HG03196 (cell line): Measurements from ENCODE around the gene FOXQ1.

Experiments used
- ATAC-seq: cut with Tn5 transposase; IDR thresholded peaks from one replicate; pipeline ENCODE4 v1.9.1; 2021; ENCODE audit not compliant: unreplicated experiment

Gene FOXQ1, protein sequence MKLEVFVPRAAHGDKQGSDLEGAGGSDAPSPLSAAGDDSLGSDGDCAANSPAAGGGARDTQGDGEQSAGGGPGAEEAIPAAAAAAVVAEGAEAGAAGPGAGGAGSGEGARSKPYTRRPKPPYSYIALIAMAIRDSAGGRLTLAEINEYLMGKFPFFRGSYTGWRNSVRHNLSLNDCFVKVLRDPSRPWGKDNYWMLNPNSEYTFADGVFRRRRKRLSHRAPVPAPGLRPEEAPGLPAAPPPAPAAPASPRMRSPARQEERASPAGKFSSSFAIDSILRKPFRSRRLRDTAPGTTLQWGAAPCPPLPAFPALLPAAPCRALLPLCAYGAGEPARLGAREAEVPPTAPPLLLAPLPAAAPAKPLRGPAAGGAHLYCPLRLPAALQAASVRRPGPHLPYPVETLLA

DNA sequence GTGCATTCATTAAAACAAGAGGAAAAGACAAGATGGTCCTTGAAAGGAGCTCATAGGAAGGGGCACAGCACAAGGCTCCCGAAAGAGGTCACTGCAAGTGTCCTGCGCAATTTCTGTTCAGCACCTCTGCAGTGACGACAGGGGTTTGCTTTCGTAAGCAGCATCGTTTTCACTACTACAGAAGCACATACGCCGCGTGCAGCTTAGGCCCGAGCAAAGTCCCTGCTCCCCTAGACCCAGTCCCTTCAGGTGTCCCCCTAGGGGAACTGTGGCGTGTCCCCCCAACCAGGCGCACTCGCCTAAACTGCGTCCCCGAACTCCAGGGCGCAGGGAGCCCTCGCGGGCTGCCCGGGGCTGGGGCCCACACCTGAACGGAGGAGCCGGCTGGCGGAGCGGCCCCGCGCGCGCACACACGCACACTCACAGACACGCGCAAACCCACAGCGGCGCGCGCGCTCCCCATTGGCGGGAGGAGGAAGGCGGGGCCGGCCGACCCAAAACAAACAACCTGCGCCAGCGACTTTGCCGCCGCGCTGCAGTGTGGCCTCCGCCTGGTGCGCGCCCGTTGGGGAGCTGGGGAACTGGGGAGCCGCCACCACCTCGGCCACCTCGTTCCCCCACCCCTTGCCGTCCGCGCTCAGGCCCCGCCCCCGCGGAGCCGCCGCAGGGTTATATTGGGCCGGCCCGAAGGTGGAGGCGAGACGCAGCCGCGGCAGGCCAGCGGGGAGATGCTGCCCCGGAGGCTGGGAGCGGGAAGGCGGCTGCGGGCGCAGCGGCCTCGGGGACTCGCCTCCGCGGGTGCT lies at the start of gene FOXQ1:
Gene FOXQ1 (plus strand): TSS at position 699 of the 803 bp plus-strand sequence. CDS start 607 bp downstream, outside the sequence.
- no peak for ATAC-seq

DNA sequence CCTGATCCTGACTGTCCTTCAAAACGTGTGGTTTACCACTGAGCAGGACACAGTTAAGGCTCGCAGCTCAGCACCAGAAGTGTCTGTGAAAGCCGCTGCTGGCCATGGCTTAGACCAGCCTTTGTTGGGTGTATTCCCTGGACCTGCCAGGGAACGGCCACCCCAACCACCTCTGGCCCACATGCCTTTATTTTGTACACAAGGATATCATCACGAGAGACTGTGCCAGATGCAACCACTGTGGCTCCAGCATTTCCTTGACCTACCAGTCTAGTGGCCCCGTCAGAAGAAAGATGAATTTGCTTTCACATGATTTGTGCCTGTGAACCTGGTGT lies 49.2 kb upstream of the FOXQ1 start:
- ATAC-seq, result no peak

DNA sequence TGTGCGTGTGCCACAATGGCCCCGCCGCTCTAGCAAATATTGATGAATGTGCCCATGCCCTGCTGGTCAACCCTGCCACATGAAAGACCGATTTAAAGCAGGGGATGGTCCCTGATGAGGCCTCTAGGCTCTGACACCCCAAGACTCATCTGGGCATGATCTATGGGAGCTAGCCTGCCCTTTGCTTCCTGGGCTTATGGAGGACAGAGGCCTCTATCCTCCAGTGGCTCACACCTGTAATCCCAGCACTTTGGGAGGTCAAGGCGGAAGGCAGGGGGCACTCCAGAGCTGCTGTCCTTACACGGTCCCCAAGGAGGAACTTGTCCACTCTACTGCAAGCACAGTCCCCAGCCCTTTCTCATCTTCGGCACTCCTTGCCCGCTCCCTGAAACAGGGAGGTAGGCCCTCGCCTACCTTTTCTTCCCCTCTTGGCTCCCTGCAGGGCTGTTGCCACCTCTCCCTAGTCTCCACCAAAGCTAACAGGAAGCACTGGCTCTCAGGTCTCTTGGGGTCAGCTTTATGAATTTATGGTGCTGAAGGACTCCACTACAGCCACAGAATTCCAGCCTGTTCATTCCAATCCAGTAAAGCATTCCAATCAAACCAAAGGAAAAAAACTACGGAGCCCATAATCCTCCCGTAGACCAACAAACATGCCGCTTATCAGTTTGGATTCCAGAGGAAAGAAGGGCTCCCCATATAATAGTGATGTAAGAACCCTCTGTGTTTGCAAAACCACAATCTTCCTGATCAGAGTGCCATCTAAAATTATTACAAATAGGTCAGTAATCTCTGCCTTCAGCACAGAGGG lies 48.7 kb upstream of the FOXQ1 start:
- ATAC-seq, result no peak

DNA sequence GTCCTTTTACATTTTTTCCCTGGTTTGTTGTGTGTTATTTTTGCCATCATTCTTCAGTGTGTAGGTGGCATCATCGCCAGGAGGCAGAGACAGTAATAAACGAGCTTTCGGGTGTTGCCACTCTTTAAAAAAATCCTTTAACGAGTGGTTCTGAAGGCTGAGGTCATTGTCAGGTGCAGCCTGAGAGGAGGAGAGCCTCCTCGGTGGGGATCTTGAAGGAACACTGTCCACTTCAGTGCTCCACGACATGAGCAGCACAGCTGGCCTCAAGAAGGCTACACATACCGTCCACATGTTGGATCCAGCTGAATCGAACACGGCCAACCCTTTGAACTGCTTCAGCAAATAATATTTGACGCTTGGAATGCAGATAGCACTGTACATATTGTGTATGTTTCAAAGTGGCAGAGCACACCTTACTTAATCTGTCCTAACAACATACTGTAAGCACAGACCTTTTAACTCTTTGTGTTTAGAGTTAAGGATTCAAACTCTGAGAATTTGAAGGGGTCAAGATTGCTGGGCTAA lies 48.0 kb upstream of the FOXQ1 start:
- ATAC-seq, result no peak

DNA sequence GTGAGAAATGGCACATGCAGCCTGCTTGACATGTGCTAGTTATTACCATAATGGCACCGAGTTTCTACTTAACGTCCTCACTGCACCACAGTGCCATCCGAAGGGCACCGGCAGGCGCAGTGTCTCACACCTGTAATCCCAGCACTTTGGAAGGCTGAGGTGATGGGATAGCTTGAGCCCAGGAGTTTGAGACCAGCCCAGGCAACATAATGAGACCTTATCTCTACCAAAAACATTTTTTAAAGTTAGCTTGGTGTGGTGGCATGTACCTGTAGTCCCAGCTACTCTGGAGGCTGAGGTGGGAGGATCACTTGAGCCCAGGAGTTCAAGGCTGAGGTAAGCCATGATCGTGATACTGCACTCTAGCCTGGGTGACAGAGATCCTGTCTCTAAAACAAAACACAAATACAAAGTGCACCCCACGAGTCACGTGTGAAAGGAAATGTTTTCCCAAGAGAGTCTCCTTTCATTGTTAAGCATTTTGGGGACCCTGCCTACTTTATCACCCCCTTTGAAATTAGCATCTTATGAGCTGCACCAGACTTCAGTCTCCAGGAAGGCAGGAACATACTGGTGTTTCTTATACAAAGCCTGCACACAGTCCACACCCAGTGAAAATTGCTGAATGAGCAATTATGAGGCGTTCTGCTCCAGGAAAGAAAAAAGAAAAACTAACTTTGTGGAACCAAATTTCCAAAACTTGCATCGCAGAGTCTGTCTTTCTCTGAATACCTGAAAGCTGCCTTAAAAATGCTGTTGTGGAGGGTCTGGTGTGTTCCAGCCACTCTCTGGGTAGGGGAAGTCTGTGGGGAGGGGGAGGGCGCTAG lies 47.1 kb upstream of the FOXQ1 start:
- ATAC-seq, result no peak

DNA sequence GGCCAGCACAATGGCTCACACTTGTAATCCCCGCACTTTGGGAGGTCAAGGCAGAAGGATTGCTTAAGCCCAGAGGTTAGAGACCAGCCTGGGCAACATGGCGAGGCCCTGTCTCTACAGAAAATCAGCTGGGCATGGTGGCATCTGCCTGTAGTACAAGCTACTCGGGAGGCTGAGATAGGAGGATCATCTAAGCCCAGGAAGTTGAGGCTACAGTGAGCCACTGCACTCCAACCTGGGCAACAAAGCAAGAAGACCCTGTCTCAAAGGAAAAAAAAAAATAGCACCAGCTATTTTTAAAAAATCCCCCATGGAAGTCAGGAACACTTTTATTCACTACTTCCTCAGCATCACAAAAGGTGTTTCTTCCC lies 45.2 kb upstream of the FOXQ1 start:
- ATAC-seq, result no peak

DNA sequence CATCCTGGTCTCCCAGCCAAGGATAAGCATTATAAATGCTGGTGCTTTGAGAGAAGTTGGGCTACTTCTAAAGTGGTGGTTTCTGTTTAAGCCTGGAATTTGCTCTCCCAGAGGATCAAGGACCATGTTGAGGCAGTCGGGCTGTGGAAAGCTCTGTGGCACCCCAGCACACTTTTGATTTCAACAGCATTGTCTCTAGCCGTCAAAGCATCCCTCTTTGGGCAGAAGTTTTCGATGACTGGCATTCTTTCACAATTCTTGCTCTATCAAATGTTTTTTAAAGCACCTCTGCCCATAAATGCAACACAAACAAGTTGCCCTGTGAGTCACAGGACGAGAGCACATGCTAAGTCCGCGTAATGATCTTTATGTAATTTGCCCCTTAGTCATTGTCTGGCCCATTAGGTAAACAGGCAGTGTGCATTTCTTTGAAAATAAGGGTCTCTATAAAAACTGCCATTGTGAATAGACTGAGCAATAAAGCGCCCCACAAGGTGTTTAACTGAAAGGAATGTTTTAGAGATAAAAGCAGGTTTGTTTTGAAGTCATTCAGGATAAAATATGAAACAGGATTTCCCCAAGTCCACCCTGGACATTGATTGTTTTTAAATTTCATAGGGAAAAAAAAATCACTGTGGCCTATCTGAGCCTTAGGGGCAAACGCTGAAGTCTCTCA lies 44.7 kb upstream of the FOXQ1 start:
- ATAC-seq, result no peak

DNA sequence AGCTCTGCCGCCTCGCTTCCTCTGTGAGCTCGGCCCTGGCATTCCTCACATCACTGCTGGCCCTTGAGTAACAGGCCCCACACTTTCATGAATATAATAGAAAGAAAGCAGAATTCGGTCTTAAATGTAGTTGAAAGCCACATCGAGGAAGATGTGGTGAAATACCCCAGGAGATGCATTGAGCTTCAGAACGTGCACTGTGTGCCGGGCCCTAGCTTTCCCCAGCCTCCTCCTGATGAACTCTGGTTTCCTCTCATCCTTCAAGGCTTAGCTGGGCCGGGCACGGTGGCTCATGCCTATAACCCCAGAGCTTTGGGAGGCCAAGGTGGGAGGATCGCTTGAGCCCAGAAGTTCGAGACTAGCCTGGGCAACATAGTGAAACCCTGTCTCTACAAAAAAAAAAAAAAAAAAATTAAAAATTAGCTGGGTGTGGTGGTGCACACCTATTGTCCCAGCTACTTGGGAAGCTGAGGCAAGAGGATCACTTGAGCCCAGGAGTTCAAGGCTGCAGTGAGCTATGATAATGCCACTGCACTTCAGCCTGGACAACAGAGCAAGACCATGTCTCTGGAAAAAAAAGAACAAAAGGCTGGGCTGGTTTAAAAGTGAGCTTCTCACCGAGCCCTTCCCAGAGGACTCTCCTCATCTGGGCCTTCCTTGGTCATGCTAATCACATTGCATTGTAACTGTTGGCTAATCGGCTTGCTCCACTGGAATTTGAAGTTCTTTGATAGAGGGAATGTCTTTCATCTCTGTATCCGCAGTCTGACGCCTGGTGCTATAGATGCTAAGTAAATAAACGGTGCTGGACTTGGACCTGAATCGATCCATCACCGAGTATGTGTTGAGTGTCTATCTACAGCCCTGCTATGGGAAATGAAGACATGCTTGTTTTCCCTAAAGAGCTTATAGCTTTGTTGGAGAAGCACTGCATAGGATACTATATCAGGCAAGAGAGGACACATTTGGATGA lies 43.8 kb upstream of the FOXQ1 start:
- no peak for ATAC-seq

DNA sequence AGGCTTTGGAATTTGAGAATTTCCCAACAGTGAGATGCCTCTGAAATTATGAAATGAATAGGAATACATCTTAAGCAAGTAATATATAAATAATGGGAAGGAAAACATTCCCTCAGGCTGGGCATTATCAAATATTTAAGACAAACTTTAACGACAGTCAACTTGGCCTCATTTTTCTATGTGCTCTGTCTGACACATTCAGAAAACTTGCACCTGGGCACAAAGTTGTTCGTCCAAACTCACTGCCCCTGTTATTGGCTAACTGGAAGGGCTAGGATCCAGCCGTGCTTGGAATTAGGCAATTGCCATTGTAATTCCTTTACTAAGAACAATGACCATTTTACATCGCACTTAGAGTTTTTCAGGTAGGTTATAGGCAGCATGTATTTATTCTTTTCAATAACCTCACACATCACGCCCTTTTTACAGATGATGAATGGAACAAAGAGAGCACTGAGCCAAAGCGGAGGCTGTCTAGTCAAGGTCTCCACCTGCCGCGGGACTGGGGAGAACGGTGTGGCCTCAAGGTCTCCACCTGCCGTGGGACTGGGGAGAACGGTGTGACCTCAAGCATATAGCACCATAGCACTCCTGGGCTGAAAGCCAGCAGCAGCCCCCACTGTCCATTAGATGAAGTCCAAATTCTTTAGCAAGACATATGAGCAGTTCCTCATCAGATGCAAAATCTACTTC lies 40.7 kb upstream of the FOXQ1 start:
- ATAC-seq, result no peak

DNA sequence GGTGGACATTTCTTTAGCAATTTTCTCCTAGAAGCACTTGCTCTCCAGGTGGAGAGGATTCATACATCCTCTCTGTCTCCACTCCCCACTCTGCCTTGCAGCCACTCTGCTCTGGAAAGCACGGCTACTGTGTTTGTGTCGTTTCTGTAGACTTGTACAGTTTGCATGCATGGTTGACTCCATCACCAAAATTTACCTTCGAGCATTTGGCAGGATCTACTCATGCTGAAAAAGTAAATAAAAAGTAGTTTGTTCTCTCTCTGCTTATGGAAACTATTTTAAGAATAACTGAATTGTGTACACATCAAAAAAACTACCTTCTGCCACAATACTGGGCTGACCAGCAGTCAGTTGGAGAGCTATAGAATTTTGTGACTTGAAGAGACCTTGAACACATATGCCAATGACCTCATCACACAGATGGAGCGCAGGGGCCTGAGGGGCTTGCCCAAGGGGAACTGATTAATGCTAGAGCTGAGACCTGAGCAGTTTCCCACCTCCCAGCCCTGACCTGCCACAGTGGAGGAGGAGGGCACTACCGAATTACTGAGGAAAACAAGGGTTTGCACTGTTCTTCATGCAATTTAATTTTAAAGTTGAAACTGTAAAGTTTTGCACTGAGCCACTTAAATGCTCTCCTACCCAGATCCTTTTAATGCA lies 33.7 kb upstream of the FOXQ1 start:
- ATAC-seq, result no peak

DNA sequence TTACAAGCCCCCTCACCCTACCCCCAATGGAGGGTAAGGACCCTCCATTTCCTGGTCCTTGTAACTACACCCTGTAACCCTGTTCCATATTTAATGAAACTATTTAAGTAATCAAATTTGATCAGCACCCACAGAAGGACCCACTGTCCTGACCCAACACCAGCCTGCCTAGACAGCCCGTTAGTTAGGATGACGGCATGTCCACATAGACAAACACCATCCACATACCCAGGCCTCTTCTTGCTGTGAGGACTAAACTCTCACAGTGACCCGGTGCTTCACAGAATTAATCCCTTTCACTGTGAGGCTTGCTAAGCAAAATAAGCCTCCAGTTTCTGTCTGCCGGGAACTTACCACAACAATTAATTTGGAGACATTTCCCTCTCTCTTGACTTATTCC lies 32.8 kb upstream of the FOXQ1 start:
- no peak for ATAC-seq

DNA sequence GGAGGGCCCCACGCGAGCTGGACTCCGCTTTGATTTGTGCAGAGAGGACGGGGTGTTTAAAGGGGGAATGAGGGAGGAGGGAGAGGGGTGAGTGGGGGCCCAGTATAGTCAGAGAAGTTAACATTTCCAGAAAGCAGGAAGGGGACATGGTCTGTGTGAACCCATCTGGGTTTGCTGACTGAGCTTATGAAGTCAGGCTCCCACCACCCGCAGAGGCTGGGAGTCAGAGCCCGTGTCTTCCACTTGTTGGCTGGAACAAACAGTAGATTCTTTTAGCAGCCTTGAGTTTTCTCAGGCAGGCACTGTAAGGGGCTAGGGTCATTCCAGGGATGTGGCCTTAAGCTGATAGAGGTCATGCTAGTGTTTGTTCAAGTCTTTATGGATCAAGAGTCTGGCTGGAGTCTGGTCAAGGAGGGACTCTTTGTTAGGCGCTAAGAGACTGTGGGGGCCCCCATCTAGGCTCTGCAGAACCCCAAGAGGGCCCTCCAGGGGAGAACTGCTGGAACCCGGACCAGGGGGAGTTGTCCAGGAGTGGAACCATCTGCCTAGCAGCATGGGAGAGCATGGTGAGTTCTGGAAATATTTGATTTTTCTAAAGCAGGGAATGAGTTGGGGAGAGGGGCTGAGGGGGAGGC lies 31.1 kb upstream of the FOXQ1 start:
- ATAC-seq, result no peak

DNA sequence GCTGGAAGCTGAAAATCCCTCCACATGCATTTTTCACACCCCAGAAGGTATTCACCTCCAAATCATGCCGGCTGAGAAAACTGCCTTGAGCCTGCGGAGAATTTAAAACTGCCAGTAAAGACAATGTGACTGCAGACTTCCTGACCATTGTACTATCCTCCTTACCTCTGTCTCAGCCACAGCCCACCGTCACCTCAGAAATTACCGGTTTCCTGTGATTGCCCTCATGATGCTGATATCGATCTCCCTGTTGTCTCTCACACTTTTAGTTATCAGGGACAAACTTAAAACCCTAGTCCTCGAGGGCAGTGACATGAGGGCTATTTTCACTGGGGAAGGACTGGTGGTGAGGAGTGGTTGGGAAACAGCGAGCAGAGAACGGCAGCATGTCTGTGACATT lies 30.2 kb upstream of the FOXQ1 start:
- no peak for ATAC-seq

DNA sequence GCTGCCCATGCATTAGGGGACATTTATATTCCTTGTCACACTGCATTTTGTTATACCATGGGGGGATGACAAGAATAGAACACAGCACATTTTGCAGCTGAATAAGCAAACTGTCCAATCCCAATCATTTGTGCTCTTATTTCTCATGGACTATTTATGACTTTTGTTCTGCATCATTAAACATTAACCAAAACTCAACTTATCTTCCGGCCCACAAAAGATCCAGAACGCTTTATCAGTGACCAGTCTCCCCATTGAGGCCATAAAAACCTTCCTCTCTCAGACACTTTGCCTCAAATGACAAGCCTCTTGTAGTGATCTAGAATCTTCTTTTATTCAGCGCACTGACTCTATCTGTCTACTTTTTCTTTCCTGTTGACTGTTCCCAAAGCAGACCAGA lies 28.4 kb upstream of the FOXQ1 start:
- no peak for ATAC-seq

DNA sequence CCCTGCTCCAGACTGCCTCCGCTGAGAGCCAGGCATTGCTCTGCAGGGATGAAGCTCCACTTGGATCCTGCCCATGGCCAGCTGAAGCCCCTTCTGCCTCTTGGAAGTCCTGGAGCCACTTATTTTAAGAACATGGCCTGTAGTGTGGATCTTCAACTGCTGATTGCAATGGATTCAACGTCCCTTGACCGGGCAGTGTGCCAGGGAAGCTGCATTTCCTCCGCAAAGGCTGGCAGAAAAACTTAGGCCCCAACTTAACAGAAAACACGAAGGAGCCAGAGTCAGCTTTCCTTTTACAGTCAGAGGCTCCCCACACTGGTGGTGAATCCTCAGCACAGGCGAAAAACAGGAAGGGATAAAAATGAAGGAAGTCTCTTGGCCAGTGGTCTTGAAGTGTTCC lies 26.3 kb upstream of the FOXQ1 start:
- no peak for ATAC-seq

DNA sequence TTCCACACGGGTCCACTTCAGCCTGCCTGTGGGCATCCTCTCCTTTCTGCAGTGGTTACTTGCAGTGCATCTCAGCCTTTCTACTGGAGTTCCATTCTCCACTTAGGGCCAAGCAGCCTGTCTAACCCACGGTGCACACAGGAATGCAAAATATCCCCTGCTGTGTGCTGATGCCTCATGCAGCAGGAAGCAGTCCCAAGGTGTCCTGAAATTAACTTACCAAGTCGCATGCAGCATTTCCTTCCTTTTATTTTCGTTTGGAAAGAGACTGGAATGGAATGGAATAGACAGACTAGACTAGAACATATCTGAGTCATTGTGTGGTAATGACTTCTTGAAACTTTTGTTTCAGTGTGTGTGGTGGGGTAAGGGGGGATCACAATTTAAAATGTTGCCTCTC lies 25.9 kb upstream of the FOXQ1 start:
- no peak for ATAC-seq

DNA sequence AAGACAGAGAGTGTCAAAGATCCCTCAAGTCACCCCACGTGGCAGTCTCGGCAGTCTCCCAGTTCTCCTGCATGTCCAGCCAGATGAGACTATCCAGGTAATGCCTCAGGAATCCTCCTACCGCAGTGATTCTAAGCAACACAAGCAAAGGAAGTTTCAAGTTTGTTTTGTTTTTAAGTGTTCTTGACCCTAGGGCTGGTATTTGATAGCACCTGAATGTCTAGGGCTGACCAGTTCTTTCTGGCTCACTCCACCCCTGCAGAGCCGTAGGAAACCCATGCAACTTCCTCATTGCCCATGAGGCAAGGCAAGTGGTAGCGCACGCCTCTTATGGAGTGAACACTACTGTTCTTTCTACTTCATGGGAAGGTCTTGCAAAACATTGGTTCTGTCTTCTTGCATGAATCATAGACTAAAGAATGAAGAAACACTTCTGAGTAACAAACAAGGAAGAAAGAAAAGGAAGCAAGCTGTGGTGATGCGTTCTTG lies 24.8 kb upstream of the FOXQ1 start:
- no peak for ATAC-seq
